ENCODE data around the gene TMEM125. TPM values are rescaled to one million over a fixed set of nuclear protein-coding genes. Genes with fewer than 3 reads are reported as not detected.

TMEM125 gene
- total and polyA plus RNA-seq, 9 of the 15 experiments (the other 6 are each of a cell fraction or from before 2014, with no cell fraction given) = 0.07 to 0.08 TPM; not detected in 7

DNA sequence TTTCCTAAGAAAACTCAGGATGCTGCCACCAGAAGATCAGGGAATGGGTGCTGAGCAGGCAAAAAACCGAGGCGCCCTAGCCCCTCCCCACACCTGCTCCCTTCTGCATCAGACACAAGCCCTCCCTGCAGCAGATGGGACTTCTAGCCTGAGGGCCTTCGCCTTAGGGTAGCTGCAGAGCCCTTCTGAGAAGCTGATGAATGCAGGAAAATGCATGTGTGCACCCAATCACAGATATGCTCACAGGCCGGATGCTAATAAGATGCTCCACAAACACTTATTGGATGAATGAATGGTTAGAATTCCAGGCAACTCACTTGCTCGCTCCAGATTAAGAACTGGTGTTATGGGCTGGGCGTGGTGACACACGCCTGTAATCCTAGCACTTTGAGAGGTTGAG is 22.4 kb downstream of the TMEM125 start (continued):
- no peak for TF ChIP-seq CHD1 (IDR thresholded peaks at IDR 0.05; ENCODE audit: low read length)
- no peak for TF ChIP-seq SMAD2 (IDR thresholded peaks at IDR 0.05; ENCODE audit: low read depth, low read length)
- TF ChIP-seq ILF3 (IDR thresholded peaks at IDR 0.05; ENCODE audit: borderline replicate concordance) = no peak
- TF ChIP-seq, protein P1, sequence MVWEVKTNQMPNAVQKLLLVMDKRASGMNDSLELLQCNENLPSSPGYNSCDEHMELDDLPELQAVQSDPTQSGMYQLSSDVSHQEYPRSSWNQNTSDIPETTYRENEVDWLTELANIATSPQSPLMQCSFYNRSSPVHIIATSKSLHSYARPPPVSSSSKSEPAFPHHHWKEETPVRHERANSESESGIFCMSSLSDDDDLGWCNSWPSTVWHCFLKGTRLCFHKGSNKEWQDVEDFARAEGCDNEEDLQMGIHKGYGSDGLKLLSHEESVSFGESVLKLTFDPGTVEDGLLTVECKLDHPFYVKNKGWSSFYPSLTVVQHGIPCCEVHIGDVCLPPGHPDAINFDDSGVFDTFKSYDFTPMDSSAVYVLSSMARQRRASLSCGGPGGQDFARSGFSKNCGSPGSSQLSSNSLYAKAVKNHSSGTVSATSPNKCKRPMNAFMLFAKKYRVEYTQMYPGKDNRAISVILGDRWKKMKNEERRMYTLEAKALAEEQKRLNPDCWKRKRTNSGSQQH (CRISPR knock-in tag; IDR thresholded peaks at IDR 0.05) = no peak
- no peak for TF ChIP-seq NR2F6 (CRISPR knock-in tag; IDR thresholded peaks at IDR 0.05)

DNA sequence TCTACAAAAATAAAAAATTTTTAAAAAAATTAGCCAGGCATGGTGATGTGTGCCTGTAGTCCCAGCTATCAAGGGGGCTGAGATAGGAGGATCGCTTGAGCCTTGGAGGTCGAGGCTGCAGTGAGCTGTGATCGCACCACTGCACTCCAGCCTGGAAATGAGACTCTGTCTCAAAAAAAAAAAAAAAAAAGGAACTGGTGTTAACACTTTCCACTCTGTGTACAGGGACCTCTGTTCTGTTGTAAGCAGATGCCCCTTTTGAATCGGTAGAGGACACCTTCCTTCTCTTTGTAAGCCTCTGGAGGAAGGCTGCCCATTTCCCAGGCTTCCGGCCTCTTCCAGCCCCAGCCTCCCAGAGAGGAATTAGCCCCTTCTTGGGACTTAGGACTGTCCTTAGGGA is 22.9 kb downstream of the TMEM125 start:
- Histone ChIP-seq H3K4me2 (ENCODE audit: insufficient read depth, low read length) (no peak overlapping the region), H3K36me3 (ENCODE audit: control insufficient read depth, insufficient read depth, low read length) (no peaks in the 10 kb centered on the region), H3K4me3 (no peak overlapping the region), H3K27ac (ENCODE audit: extremely low read depth, low read depth, low read length) (no peak overlapping the region), H3K9me3 (replicated peaks; ENCODE audit: control insufficient read depth, insufficient read depth, low read depth, low read length) (no peaks in the 10 kb centered on the region), H3K9ac (ENCODE audit: insufficient read depth in 1 of 2, low read depth in 2 of 2, low read length in 2 of 2) (no peak overlapping the region), H2AFZ (ENCODE audit: low read depth, low read length) (no peak overlapping the region), H3K4me1 (replicated peaks in 1 of 2; ENCODE audit: control insufficient read depth in 2 of 2, insufficient read depth in 2 of 2, low read length in 2 of 2) (0 out of 5 replicates have a peak, but pooled peaks cover 0 to 3% of the 10 kb centered on the region in 2 experiments), H3K9me1 (ENCODE audit: control insufficient read depth, insufficient read depth, low read length) (no peaks in the 10 kb centered on the region), H3K79me2 (ENCODE audit: control insufficient read depth, insufficient read depth, low read length) (no peaks in the 10 kb centered on the region), H3K27me3 (ENCODE audit: control insufficient read depth in 2 of 2, insufficient read depth in 2 of 2, low read length in 2 of 2) (peaks cover 49 to 55% of the 10 kb centered on the region in 2 experiments), H4K20me1 (replicated peaks; ENCODE audit: control insufficient read depth, insufficient read depth, low read length) (peaks cover 6% of the 10 kb centered on the region)
- 7% methylated on average over 5 of the region's 5 CpGs for WGBS (ENCODE audit: insufficient coverage, low coverage, missing lambda C conversion rate)
- POLR2A ChIA-PET = interaction anchor here (0.6 to 1.2 kb wide), 3 partner anchors 13 to 36 kb away, joined by 3 to 4 read pairs (median 4); no protein-coding TSS in a partner anchor
- DNase-seq (ENCODE audit: extremely low read depth in 1 of 4, low spot score in 3 of 4) (no peak), FAIRE-seq (no peak), ATAC-seq (no peak)
- intact Hi-C loops (cut with micrococcal nuclease) = no loop called here
- CTCF ChIA-PET (ENCODE audit: low intra/inter-chr PET ratio) = no interaction called here
- in situ Hi-C loops (cut with MboI) = no loop called here
- no TSS peak for BruUV-seq (replicated peaks)
- TF ChIP-seq, protein P2, sequence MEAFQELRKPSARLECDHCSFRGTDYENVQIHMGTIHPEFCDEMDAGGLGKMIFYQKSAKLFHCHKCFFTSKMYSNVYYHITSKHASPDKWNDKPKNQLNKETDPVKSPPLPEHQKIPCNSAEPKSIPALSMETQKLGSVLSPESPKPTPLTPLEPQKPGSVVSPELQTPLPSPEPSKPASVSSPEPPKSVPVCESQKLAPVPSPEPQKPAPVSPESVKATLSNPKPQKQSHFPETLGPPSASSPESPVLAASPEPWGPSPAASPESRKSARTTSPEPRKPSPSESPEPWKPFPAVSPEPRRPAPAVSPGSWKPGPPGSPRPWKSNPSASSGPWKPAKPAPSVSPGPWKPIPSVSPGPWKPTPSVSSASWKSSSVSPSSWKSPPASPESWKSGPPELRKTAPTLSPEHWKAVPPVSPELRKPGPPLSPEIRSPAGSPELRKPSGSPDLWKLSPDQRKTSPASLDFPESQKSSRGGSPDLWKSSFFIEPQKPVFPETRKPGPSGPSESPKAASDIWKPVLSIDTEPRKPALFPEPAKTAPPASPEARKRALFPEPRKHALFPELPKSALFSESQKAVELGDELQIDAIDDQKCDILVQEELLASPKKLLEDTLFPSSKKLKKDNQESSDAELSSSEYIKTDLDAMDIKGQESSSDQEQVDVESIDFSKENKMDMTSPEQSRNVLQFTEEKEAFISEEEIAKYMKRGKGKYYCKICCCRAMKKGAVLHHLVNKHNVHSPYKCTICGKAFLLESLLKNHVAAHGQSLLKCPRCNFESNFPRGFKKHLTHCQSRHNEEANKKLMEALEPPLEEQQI (IDR thresholded peaks at IDR 0.05) = no peak
- TF ChIP-seq STAG1 (CRISPR knock-in tag; IDR thresholded peaks at IDR 0.05; ENCODE audit: borderline replicate concordance) (no peak), RAD51 (IDR thresholded peaks at IDR 0.05; ENCODE audit: borderline replicate concordance, low read depth) (no peak), POLR2B (IDR thresholded peaks at IDR 0.05; ENCODE audit: low read depth, partially characterized antibody) (no peak), SREBF1 (IDR thresholded peaks at IDR 0.05; ENCODE audit: borderline replicate concordance, low read depth, low read length) (no peak), GABPA (tag; conservative IDR thresholded peaks at IDR 0.05; ENCODE audit: low read depth) (no peak), DNMT1 (IDR thresholded peaks at IDR 0.05) (no peak), MBD2 (IDR thresholded peaks at IDR 0.05; ENCODE audit: borderline replicate concordance, low read depth) (no peak), PCBP2 (IDR thresholded peaks at IDR 0.05; ENCODE audit: low read depth, low read length, poor library complexity, severe bottlenecking) (no peak)
- TF ChIP-seq, protein P3, sequence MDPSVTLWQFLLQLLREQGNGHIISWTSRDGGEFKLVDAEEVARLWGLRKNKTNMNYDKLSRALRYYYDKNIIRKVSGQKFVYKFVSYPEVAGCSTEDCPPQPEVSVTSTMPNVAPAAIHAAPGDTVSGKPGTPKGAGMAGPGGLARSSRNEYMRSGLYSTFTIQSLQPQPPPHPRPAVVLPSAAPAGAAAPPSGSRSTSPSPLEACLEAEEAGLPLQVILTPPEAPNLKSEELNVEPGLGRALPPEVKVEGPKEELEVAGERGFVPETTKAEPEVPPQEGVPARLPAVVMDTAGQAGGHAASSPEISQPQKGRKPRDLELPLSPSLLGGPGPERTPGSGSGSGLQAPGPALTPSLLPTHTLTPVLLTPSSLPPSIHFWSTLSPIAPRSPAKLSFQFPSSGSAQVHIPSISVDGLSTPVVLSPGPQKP (CRISPR knock-in tag; IDR thresholded peaks at IDR 0.05) = no peak
- TF ChIP-seq, protein P4, sequence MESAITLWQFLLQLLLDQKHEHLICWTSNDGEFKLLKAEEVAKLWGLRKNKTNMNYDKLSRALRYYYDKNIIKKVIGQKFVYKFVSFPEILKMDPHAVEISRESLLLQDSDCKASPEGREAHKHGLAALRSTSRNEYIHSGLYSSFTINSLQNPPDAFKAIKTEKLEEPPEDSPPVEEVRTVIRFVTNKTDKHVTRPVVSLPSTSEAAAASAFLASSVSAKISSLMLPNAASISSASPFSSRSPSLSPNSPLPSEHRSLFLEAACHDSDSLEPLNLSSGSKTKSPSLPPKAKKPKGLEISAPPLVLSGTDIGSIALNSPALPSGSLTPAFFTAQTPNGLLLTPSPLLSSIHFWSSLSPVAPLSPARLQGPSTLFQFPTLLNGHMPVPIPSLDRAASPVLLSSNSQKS (CRISPR knock-in tag; IDR thresholded peaks at IDR 0.05) = no peak
